DND-41 (cell line): ENCODE measurements around the gene GET4.

ENCODE experiments used
- ATAC-seq: fragments of 200-7000 bp; cut with Tn5 transposase; 3 replicates; pipeline ENCODE4 v1.9.1; 2021; ENCODE audit warnings: low read depth; ENCODE audit not compliant: insufficient read depth
- DNase-seq: peaks from one replicate; pipeline ENCODE4 v3.0.0-alpha.2; 2020
- H2AFZ ChIP-seq: 2 replicates; pipeline ENCODE4 v1.6.0; 2012; ENCODE audit warnings: low read depth, low read length
- H3K27ac ChIP-seq: 2 replicates; pipeline ENCODE4 v1.5.1; 2012; ENCODE audit warnings: low read length, inconsistent platforms
- H3K27me3 ChIP-seq: fragments of 200-600 bp; sonication (generic); 2 replicates; pipeline ENCODE4 v1.6.0; 2012; ENCODE audit warnings: low read length, mild to moderate bottlenecking, inconsistent platforms; ENCODE audit not compliant: insufficient read depth, poor library complexity
- H3K36me3 ChIP-seq: 2 replicates; pipeline ENCODE4 v1.5.1; 2012; ENCODE audit warnings: low read length, inconsistent platforms; ENCODE audit not compliant: insufficient read depth
- H3K4me1 ChIP-seq: 2 replicates; pipeline ENCODE4 v1.5.1; 2012; ENCODE audit warnings: mild to moderate bottlenecking, low read length; ENCODE audit not compliant: insufficient read depth
- H3K4me2 ChIP-seq: 2 replicates; pipeline ENCODE4 v1.6.0; 2012; ENCODE audit warnings: mild to moderate bottlenecking, moderate library complexity, low read length, inconsistent platforms; ENCODE audit not compliant: insufficient read depth
- H3K4me3 ChIP-seq, 2 experiments: fragments of 200-600 bp in 1 of 2; shearing (Covaris generic) in 1 of 2; 2 replicates each; pipeline ENCODE4 v1.5.1; 2012 to 2016; ENCODE audit warnings: inconsistent platforms in 2 of 2, low read length in 2 of 2, mild to moderate bottlenecking in 2 of 2, low read depth in 1 of 2, moderate library complexity in 1 of 2
- H3K79me2 ChIP-seq: 2 replicates; pipeline ENCODE4 v1.6.0; 2012; ENCODE audit warnings: low read length, inconsistent platforms; ENCODE audit not compliant: insufficient read depth
- H3K9ac ChIP-seq: 2 replicates; pipeline ENCODE4 v1.6.0; 2012; ENCODE audit warnings: low read depth, mild to moderate bottlenecking, inconsistent platforms, low read length, moderate library complexity
- H3K9me3 ChIP-seq: 2 replicates; pipeline ENCODE4 v1.5.1; 2012; ENCODE audit warnings: low read length, moderate library complexity, mild to moderate bottlenecking, inconsistent platforms; ENCODE audit not compliant: insufficient read depth, severe bottlenecking
- H4K20me1 ChIP-seq: 2 replicates; pipeline ENCODE4 v1.6.0; 2012; ENCODE audit warnings: low read length; ENCODE audit not compliant: insufficient read depth
- CTCF ChIP-seq: IDR thresholded peaks from 2 replicates; pipeline ENCODE4 v1.5.1; 2012; ENCODE audit warnings: borderline replicate concordance, low read length, moderate library complexity, mild to moderate bottlenecking; ENCODE audit not compliant: poor library complexity, severe bottlenecking; ENCODE audit errors: extremely low read depth
- EZH2 ChIP-seq: IDR thresholded peaks from 3 replicates; pipeline ENCODE4 v1.6.1; 2012; ENCODE audit warnings: borderline replicate concordance, low read depth, mild to moderate bottlenecking, moderate library complexity, low read length, inconsistent platforms; ENCODE audit not compliant: severe bottlenecking

The GET4 gene

GRCh38 chr7:913736-914520 lies 37.6 kb downstream of the GET4 start:
- Histone ChIP-seq H3K4me1 (no peaks in the 10 kb centered on the region), H3K79me2 (no peaks in the 10 kb centered on the region), H3K27ac (no peak overlapping the region), H3K4me3 (no peak overlapping the region), H4K20me1 (no peaks in the 10 kb centered on the region; the same call in 1 of the 2 replicates), H3K4me2 (no peak overlapping the region), H3K27me3 (no peaks in the 10 kb centered on the region), H3K9ac (no peak overlapping the region), H3K36me3 (no peaks in the 10 kb centered on the region), H3K9me3 (no peaks in the 10 kb centered on the region), H2AFZ (no peak overlapping the region)
- TF ChIP-seq EZH2 (no peak), CTCF (no peak)
- ATAC-seq: no peak
- DNase-seq: no peak

- no peak overlapping the region for H2AFZ ChIP-seq
- no peaks in the 10 kb centered on the region for H3K36me3 ChIP-seq
- H4K20me1 ChIP-seq: no peaks in the 10 kb centered on the region; the same call in 1 of the 2 replicates
- DNase-seq (no peak), ATAC-seq (no peak)
- H3K4me3 ChIP-seq: no peak overlapping the region
- H3K27ac ChIP-seq: no peak overlapping the region
- H3K9ac ChIP-seq: no peak overlapping the region
- TF ChIP-seq CTCF: no peak
- TF ChIP-seq EZH2: no peak
- no peaks in the 10 kb centered on the region for H3K79me2 ChIP-seq
- H3K4me1 ChIP-seq: no peaks in the 10 kb centered on the region
- no peak overlapping the region for H3K4me2 ChIP-seq
- no peaks in the 10 kb centered on the region for H3K27me3 ChIP-seq
- no peaks in the 10 kb centered on the region for H3K9me3 ChIP-seq
Observed at GRCh38 chr7:914521-915194, 38.3 kb downstream of the GET4 start.

GRCh38 chr7:915291-916218 lies 39.2 kb downstream of the GET4 start:
- TF ChIP-seq EZH2 (no peak), CTCF (no peak)

More at GRCh38 chr7:915291-916218, 39.2 kb downstream of the GET4 start:
- H3K4me1 ChIP-seq: no peaks in the 10 kb centered on the region
- H3K9me3 ChIP-seq: no peaks in the 10 kb centered on the region
- H3K4me3 ChIP-seq: no peak overlapping the region
- no peak overlapping the region for H2AFZ ChIP-seq
- no peaks in the 10 kb centered on the region for H3K79me2 ChIP-seq
- H3K27ac ChIP-seq: no peak overlapping the region
- H3K27me3 ChIP-seq: no peaks in the 10 kb centered on the region
- no peak overlapping the region for H3K4me2 ChIP-seq
- no peaks in the 10 kb centered on the region; the same call in 1 of the 2 replicates for H4K20me1 ChIP-seq
- no peaks in the 10 kb centered on the region for H3K36me3 ChIP-seq
- ATAC-seq (no peak), DNase-seq (no peak)
- H3K9ac ChIP-seq: no peak overlapping the region
